H1 (cell line): ENCODE measurements around the gene UPF1. TPM values are rescaled to one million over a fixed set of nuclear protein-coding genes. Genes with fewer than 3 reads are reported as not detected.

Experiments
- RXRA ChIP-seq: IDR thresholded peaks from 2 replicates; pipeline ENCODE4 v1.6.1; 2011; ENCODE audit warnings: low read depth, mild to moderate bottlenecking, low read length, moderate library complexity; ENCODE audit not compliant: insufficient read depth
- polyA plus RNA-seq, 7 experiments: library from polyadenylated mRNA; depleted of rRNA in 3 of 7; stranded (reverse) in 5 of 7; unstranded in 2 of 7; fragments of >200 nt in 5 of 7; fragments of 200-250 nt in 2 of 7; gene quantifications; 1 replicate in 5 of 7; 2 replicates in 1 of 7; 4 replicates in 1 of 7; pipeline versions ENCODE4 v1.2.1 to v1.2.3, GENCODE V29; 2011 to 2013; ENCODE audit warnings: missing spikeins in 2 of 7, mixed read lengths in 2 of 7
- total RNA-seq: library from RNA; stranded (reverse); fragmentation: NEBNext Ultra II Directional; extraction: Animal tissue kit (Norgen Biotek cat#: 25700); gene quantifications from 2 replicates; pipeline ENCODE4 v1.2.1, GENCODE V29; 2021
- TF ChIP-seq, protein P1 (sequence below): IDR thresholded peaks from 2 replicates; pipeline ENCODE4 v1.6.1; 2011; ENCODE audit warnings: low read depth, mild to moderate bottlenecking, low read length; ENCODE audit not compliant: insufficient read depth

Gene UPF1
- total and polyA plus RNA-seq, 2 of the 8 experiments (the other 6 are each of a cell fraction or from before 2014, with no cell fraction given), result 46.4 to 62.0 TPM

DNA sequence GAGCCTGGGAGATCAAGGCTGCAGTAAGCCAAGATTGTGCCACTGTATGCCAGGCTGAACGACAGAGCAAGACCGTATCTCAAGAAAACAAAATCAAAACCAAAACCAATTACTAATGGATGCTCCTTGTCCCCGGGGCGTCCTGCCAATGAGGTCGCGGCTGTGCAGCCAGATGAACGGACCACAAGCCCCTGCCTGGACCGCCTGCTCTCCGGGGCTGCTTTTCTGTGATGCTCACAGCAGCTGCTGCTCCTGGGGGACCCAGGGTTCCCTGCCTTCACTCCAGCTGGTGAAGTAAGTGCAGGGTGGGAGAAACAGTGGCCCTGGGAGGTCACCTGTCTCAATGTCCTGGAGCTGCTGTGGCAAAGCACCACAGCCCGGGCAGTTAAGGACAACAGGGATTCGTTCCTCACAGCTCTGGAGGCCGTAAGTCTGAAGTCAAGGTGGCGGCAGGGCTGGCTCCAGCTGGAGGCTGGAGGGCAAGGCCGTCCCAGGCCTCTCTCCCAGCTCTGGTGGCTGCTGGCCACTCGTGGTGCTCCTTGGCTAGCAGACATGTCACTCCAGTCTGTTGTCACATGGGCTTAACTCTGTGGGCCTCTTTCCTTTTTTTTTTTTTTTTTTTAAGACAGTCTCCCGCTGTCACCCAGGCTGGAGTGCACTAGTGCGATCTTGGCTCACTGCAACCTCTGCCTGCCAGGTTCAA lies 77.3 kb downstream of the UPF1 start (continued):
- TF ChIP-seq RXRA, result no peak
- TF ChIP-seq, protein P1, sequence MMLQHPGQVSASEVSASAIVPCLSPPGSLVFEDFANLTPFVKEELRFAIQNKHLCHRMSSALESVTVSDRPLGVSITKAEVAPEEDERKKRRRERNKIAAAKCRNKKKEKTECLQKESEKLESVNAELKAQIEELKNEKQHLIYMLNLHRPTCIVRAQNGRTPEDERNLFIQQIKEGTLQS, result no peak
